ENCODE measurements around the gene EHBP1. TPM values are rescaled to one million over a fixed set of nuclear protein-coding genes. Genes with fewer than 3 reads are reported as not detected.
A peak's percentile ranks its signal among the peaks of the same experiment; 100 is the strongest.

The EHBP1 gene
- total RNA-seq, 1 donor from 2014 or later = 63.4 TPM

DNA sequence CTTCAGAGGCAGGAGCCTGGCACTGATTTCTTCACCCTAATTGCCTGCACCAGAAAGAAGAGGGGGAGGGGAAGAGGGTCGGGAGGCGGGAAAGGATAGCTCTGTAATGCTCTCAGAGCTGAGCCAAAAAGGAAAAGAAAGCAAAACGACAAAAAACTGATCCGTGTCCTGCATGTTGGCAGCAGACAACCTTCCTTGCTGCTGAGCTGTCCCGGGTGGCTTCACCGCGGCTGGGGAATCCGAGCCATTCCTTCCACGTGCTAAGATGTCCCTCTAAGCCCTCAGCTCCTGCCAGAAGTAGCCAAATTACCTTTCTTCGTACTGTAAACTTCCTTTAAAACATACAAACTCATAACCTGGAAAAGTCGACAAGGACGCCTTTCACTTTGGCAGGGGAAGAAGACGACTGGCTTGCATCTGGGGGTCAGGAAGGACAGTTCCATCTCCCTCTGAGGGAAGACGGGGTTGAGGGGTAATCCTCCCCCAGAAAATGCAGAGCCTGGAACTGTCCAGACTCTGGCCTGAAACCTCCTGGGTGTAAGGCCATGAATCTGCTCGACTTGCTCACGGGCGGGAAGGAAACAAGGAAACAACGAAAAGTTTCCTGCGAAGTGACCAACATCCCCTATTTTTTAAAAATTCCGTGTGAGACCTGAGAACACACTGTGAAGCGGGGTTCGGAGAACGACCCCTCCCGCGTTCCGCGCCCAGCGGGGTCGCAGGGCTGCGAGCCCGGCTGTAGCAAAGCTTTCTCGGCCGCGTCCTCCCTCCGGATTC, 352.8 kb downstream of the EHBP1 start:
- H3K4me3 Mint-ChIP-seq (ENCODE audit: unreplicated experiment) = peak overlapping the region; percentile 42
- TF ChIP-seq, protein P1, sequence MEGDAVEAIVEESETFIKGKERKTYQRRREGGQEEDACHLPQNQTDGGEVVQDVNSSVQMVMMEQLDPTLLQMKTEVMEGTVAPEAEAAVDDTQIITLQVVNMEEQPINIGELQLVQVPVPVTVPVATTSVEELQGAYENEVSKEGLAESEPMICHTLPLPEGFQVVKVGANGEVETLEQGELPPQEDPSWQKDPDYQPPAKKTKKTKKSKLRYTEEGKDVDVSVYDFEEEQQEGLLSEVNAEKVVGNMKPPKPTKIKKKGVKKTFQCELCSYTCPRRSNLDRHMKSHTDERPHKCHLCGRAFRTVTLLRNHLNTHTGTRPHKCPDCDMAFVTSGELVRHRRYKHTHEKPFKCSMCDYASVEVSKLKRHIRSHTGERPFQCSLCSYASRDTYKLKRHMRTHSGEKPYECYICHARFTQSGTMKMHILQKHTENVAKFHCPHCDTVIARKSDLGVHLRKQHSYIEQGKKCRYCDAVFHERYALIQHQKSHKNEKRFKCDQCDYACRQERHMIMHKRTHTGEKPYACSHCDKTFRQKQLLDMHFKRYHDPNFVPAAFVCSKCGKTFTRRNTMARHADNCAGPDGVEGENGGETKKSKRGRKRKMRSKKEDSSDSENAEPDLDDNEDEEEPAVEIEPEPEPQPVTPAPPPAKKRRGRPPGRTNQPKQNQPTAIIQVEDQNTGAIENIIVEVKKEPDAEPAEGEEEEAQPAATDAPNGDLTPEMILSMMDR (IDR thresholded peaks at IDR 0.05; ENCODE audit: partially characterized antibody, unreplicated experiment) = no peak
- H3K27me3 Mint-ChIP-seq (ENCODE audit: unreplicated experiment) = peaks cover 45% of the 10 kb centered on the region
- H3K9me3 Mint-ChIP-seq (ENCODE audit: unreplicated experiment) = peaks cover 14% of the 10 kb centered on the region
- H3K36me3 Mint-ChIP-seq (ENCODE audit: unreplicated experiment) = peaks cover 4% of the 10 kb centered on the region
- no peak overlapping the region for H3K27ac Mint-ChIP-seq (ENCODE audit: unreplicated experiment)
- H3K4me1 Mint-ChIP-seq (ENCODE audit: low read depth, unreplicated experiment) = peaks cover 16% of the 10 kb centered on the region
- peak; percentile 22 for DNase-seq

DNA sequence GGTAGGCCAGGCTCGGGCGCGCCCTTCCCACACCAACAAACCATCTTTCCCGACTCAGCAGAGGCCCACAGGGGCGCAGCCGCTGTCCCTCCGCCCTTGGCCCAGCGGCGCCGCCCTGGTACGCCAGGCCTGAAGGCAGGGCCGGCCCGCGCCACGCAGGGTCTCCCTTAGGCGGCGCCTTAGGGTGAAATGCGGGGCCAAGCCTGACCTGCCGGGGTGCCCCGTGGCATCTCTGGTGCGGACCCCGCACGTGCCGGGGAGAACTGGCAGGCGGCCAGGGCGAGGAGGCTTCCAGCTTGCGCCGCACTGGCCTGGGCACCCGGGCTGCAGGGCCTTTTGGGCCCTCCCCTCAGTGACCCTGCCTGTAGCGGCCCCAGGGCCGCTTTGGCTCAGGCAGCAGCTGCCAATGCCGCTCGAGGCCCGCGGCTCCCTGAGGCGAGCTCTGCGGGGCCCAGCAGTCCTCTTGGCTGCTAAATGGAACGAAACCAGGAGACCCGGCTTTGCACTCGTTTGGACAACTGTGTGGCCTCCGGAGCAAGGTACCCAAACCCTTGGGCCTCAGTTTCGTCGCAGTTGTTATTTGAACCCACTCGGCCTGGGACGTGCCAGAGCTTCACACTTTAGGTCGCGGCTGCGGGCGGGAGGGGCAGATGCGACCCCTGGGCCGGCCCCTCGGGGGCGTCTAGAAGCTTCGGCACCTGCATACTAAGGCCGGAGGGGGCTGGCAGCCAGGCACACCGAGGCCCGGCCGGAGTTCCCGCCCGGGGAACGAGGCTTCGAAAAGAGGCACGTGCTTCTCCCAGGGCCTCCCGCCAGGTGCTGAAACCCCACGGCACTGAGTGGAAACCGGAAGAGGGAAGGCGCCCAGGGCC, 353.6 kb downstream of the EHBP1 start:
- Mint-ChIP-seq H3K27me3 (ENCODE audit: unreplicated experiment) (peaks cover 42% of the 10 kb centered on the region), H3K27ac (ENCODE audit: unreplicated experiment) (no peak overlapping the region)

DNA sequence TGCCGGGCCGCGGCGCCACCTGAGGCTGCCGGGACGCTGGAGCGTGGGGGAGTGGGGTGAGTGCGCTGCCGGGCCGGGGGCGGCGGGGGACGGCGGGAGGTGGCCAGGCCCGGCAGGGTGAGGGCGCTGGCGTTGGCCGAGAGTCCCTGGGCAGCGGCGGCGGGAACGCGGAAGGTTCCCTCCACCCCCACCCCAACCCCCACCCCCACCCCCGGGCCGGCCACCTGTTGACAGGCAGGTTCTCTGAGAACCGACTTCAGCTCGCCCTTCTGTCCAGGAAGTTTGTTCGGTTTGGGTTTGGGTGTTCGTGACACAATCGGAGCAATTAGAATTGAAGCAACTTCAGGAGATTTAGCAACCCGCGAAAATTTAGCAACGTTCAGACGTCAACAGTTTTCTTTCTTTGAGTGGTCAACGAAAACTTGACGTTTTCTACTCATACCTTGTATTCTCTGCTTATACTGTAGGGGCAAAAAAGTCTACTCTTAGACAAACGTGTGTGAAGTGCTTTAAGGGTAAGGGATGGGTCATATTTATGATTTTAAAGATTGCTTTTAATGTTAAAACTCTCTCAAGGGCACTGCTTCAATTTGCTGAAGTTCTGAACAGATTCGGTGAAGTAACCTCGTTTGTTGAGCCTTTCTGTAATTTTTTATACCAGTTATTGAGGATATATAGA, 354.4 kb downstream of the EHBP1 start:
- peaks cover 16% of the 10 kb centered on the region for H3K4me1 Mint-ChIP-seq (ENCODE audit: low read depth, unreplicated experiment)
- H3K27ac Mint-ChIP-seq (ENCODE audit: unreplicated experiment) = peak overlapping the region; percentile 55
- H3K9me3 Mint-ChIP-seq (ENCODE audit: unreplicated experiment) = peaks cover 14% of the 10 kb centered on the region
- peaks cover 35% of the 10 kb centered on the region for H3K27me3 Mint-ChIP-seq (ENCODE audit: unreplicated experiment)
- peak; percentile 21 for DNase-seq
- TF ChIP-seq, protein P1 (IDR thresholded peaks at IDR 0.05; ENCODE audit: partially characterized antibody, unreplicated experiment) = no peak
- peaks cover 4% of the 10 kb centered on the region for H3K36me3 Mint-ChIP-seq (ENCODE audit: unreplicated experiment)
- peak overlapping the region; percentile 78 for H3K4me3 Mint-ChIP-seq (ENCODE audit: unreplicated experiment)

More for the DNA sequence above, 353.6 kb downstream of the EHBP1 start:
- Mint-ChIP-seq H3K4me3 (ENCODE audit: unreplicated experiment) (no peak overlapping the region), H3K9me3 (ENCODE audit: unreplicated experiment) (peaks cover 14% of the 10 kb centered on the region), H3K36me3 (ENCODE audit: unreplicated experiment) (peaks cover 4% of the 10 kb centered on the region), H3K4me1 (ENCODE audit: low read depth, unreplicated experiment) (peaks cover 16% of the 10 kb centered on the region)
- TF ChIP-seq, protein P1 (IDR thresholded peaks at IDR 0.05; ENCODE audit: partially characterized antibody, unreplicated experiment) = no peak
- peak; percentile 60 for DNase-seq

DNA sequence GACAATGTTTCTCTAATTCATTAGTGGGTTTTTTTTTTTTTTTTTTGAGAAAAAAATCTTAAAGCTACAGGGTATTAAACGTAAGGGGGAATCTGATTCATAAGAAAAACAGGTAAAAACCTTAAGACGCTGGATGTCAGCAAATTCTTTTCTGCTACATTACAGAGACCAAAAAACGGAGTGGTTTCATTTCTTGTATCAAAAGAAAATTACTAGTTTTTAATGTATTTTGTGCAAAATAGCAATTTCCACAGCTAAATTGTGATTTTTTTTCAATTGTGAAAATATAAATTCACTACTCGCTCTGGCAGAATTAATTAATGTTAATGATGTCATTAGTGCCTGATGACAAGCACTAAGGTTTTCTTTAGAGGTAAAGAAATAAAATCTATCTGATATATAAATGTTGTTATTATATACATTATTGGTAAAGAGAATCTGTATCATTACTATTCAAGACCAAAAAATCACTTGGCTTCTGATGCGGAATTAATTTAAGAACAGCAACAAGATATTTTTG, 355.0 kb downstream of the EHBP1 start:
- H3K27me3 Mint-ChIP-seq (ENCODE audit: unreplicated experiment) = peaks cover 31% of the 10 kb centered on the region
- TF ChIP-seq, protein P1 (IDR thresholded peaks at IDR 0.05; ENCODE audit: partially characterized antibody, unreplicated experiment) = no peak
- no peak overlapping the region for H3K4me3 Mint-ChIP-seq (ENCODE audit: unreplicated experiment)

More for the DNA sequence above, 355.0 kb downstream of the EHBP1 start:
- Mint-ChIP-seq H3K36me3 (ENCODE audit: unreplicated experiment) (peaks cover 4% of the 10 kb centered on the region), H3K4me1 (ENCODE audit: low read depth, unreplicated experiment) (peaks cover 16% of the 10 kb centered on the region), H3K9me3 (ENCODE audit: unreplicated experiment) (peaks cover 14% of the 10 kb centered on the region), H3K27ac (ENCODE audit: unreplicated experiment) (no peak overlapping the region)
- DNase-seq = no peak

All from glutamatergic neuron (in vitro differentiated cells).